22Rv1 (cell line): ENCODE measurements around the gene BPIFA2.

Source experiments
- CTCF ChIP-seq: fragments of 450-650 bp; IDR thresholded peaks from 2 replicates; pipeline ENCODE4 v1.5.1; 2017; ENCODE audit warnings: mild to moderate bottlenecking
- ZFX ChIP-seq: fragments of 450-650 bp; IDR thresholded peaks from 2 replicates; pipeline ENCODE4 v1.6.1; 2017; ENCODE audit warnings: antibody characterized with exemption, borderline replicate concordance

- TF ChIP-seq CTCF (no peak), ZFX (no peak)
These were observed 20.7 kb upstream of the BPIFA2 start for GRCh38 chr20:33147299-33147698.
